Thyroid gland (tissue), 4 donors: ENCODE data around the gene KLK5.

ENCODE experiments used
- POLR2A ChIP-seq, 2 donors: fragments of 450-650 bp; IDR thresholded peaks; one replicate each; pipeline ENCODE4 v1.6.1; 2017; ENCODE audit warnings: antibody characterized with exemption in 2 of 2, mild to moderate bottlenecking in 2 of 2, moderate library complexity in 1 of 2
- TF ChIP-seq, protein P1 (sequence below), 6 experiments: fragments of 200-600 bp in 3 of 6; fragments of 450-650 bp in 3 of 6; sonication (generic) in 3 of 6; IDR thresholded peaks; one replicate each; pipeline ENCODE4 v1.5.1; 2016 to 2019; ENCODE audit warnings: antibody characterized with exemption in 6 of 6, mild to moderate bottlenecking in 2 of 6, inconsistent platforms in 1 of 6, moderate library complexity in 1 of 6

DNA sequence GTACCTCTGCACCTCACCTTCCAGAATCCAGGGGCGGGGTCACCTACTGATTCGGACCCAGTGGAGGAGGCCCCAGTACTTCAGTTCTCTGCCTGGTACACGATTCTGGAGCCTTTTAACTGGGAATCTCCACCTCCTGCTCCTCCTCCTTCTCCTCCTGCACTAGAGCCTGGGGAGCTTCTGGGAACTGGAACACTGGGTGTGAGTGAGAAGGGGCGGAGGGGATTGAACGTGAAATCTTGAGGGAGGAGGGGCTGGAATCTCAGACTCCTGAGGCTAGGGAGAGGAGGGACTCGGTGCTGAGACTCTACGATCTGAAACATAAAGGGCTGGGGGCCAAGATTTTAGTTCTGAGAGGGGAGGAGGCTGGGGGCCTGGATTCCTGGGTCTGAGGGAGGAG is 48.7 kb upstream of the KLK5 start, which contains the start of gene KLK8:
- TF ChIP-seq, protein P1, sequence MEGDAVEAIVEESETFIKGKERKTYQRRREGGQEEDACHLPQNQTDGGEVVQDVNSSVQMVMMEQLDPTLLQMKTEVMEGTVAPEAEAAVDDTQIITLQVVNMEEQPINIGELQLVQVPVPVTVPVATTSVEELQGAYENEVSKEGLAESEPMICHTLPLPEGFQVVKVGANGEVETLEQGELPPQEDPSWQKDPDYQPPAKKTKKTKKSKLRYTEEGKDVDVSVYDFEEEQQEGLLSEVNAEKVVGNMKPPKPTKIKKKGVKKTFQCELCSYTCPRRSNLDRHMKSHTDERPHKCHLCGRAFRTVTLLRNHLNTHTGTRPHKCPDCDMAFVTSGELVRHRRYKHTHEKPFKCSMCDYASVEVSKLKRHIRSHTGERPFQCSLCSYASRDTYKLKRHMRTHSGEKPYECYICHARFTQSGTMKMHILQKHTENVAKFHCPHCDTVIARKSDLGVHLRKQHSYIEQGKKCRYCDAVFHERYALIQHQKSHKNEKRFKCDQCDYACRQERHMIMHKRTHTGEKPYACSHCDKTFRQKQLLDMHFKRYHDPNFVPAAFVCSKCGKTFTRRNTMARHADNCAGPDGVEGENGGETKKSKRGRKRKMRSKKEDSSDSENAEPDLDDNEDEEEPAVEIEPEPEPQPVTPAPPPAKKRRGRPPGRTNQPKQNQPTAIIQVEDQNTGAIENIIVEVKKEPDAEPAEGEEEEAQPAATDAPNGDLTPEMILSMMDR (IDR thresholded peaks at IDR 0.05), result no peak
- no peak for TF ChIP-seq POLR2A (IDR thresholded peaks at IDR 0.05)
